HepG2 (cell line): ENCODE measurements around the gene IL1RAP. TPM values are rescaled to one million over a fixed set of nuclear protein-coding genes. Genes with fewer than 3 reads are reported as not detected.
A peak's percentile ranks its signal among the peaks of the same experiment; 100 is the strongest.

Experiments
- CCAR2 ChIP-seq: fragments of 200-400 bp; formaldehyde crosslinking; optimal IDR thresholded peaks from 2 replicates; pipeline ENCODE3; 2018; ENCODE audit warnings: low read depth, mild to moderate bottlenecking, low read length, moderate library complexity
- EEA1 ChIP-seq: sonication (generic); formaldehyde crosslinking; IDR thresholded peaks from 2 replicates; pipeline ENCODE4 v1.5.1; 2020; ENCODE audit warnings: mild to moderate bottlenecking, missing genetic modification reagents, borderline replicate concordance
- KLF15 ChIP-seq: sonication (generic); formaldehyde crosslinking; IDR thresholded peaks from 2 replicates; pipeline ENCODE4 v1.8.1; 2023; ENCODE audit warnings: borderline replicate concordance, mild to moderate bottlenecking, inconsistent platforms, missing genetic modification reagents, mixed read lengths
- MYC ChIP-seq: sonication (generic); formaldehyde crosslinking; IDR thresholded peaks from 2 replicates; pipeline ENCODE4 v1.9.0; 2021; ENCODE audit warnings: missing genetic modification reagents, borderline replicate concordance
- NFIC ChIP-seq: IDR thresholded peaks from 2 replicates; pipeline ENCODE4 v1.6.1; 2012; ENCODE audit warnings: mild to moderate bottlenecking, low read length, inconsistent platforms
- RELA ChIP-seq: sonication (generic); formaldehyde crosslinking; IDR thresholded peaks from 2 replicates; pipeline ENCODE4 v1.4.0; 2020; ENCODE audit warnings: missing genetic modification reagents
- RXRB ChIP-seq: IDR thresholded peaks from 2 replicates; pipeline ENCODE4 v1.6.1; 2016; ENCODE audit warnings: borderline replicate concordance, missing genetic modification reagents, missing compliant biosample characterization
- SUZ12 ChIP-seq: fragments of 150-350 bp; IDR thresholded peaks from 2 replicates; pipeline ENCODE4 v1.6.1; 2014; ENCODE audit warnings: low read depth, low read length
- TCF12 ChIP-seq, 2 experiments: fragments of 450-650 bp in 1 of 2; sonication (generic) in 1 of 2; formaldehyde crosslinking in 1 of 2; IDR thresholded peaks; 2 replicates each; pipeline versions ENCODE4 v1.6.1 to v1.8.0; 2017 to 2022; ENCODE audit warnings: antibody characterized with exemption in 1 of 2, mild to moderate bottlenecking in 1 of 2, missing genetic modification reagents in 1 of 2, moderate library complexity in 1 of 2
- THAP11 ChIP-seq: IDR thresholded peaks from 2 replicates; pipeline ENCODE4 v1.6.1; 2016; ENCODE audit warnings: missing biosample characterization, missing genetic modification reagents
- WIZ ChIP-seq: sonication (generic); formaldehyde crosslinking; IDR thresholded peaks from 2 replicates; pipeline ENCODE4 v1.5.1; 2020; ENCODE audit warnings: mild to moderate bottlenecking, missing genetic modification reagents
- ZIK1 ChIP-seq: sonication (generic); formaldehyde crosslinking; IDR thresholded peaks from 2 replicates; pipeline ENCODE4 v1.5.0; 2020; ENCODE audit warnings: mild to moderate bottlenecking, low read depth, missing genetic modification reagents, borderline replicate concordance
- ZNF101 ChIP-seq: sonication (generic); formaldehyde crosslinking; IDR thresholded peaks from 2 replicates; pipeline ENCODE4 v1.4.0; 2020; ENCODE audit warnings: mild to moderate bottlenecking, low read depth, missing genetic modification reagents, borderline replicate concordance
- ZNF552 ChIP-seq: sonication (generic); formaldehyde crosslinking; IDR thresholded peaks from 2 replicates; pipeline ENCODE4 v1.9.0; 2022; ENCODE audit warnings: missing genetic modification reagents, mild to moderate bottlenecking, borderline replicate concordance
- ZNF562 ChIP-seq: sonication (generic); formaldehyde crosslinking; IDR thresholded peaks from 2 replicates; pipeline ENCODE4 v1.8.0; 2022; ENCODE audit warnings: missing genetic modification reagents, borderline replicate concordance
- polyA plus RNA-seq, 8 experiments: library from polyadenylated mRNA; depleted of rRNA in 3 of 8; stranded (reverse) in 7 of 8; unstranded in 1 of 8; fragments of >200 nt; fragmentation: Illumina TruSeq in 4 of 8; extraction: Trizol in 4 of 8; gene quantifications; 2 replicates each; pipeline versions ENCODE4 v1.2.1 to v1.2.3, GENCODE V29; 2011 to 2016; ENCODE audit warnings: low read depth in 4 of 8, missing spikeins in 1 of 8, mixed read lengths in 1 of 8; ENCODE audit not compliant: insufficient read depth in 1 of 8
- total RNA-seq, 5 experiments: library from RNA; depleted of rRNA; stranded (reverse); fragments of >200 nt; fragmentation: Illumina TruSeq; extraction: Trizol; gene quantifications; 2 replicates each; pipeline ENCODE4 v1.2.3, GENCODE V29; 2016; ENCODE audit warnings: low read depth in 1 of 5
- TF ChIP-seq, protein P1 (sequence below): sonication (generic); formaldehyde crosslinking; IDR thresholded peaks from 2 replicates; pipeline ENCODE4 v1.4.0; 2020; ENCODE audit warnings: missing genetic modification reagents, borderline replicate concordance
- TF ChIP-seq, protein P2 (sequence below): sonication (generic); formaldehyde crosslinking; IDR thresholded peaks from 2 replicates; pipeline ENCODE4 v1.5.0; 2020; ENCODE audit warnings: mild to moderate bottlenecking, missing genetic modification reagents
- TF ChIP-seq, protein P3 (sequence below): IDR thresholded peaks from 2 replicates; pipeline ENCODE4 v1.4.0; 2020; ENCODE audit warnings: mild to moderate bottlenecking, missing genetic modification reagents
- TF ChIP-seq, protein P4 (sequence below): sonication (generic); IDR thresholded peaks from 2 replicates; pipeline ENCODE4 v1.6.1; 2016; ENCODE audit warnings: low read depth, borderline replicate concordance

IL1RAP gene
- total and polyA plus RNA-seq, 2 of the 13 experiments (the other 11 are each of a cell fraction or from before 2014, with no cell fraction given), result 18.3 to 54.9 TPM

DNA sequence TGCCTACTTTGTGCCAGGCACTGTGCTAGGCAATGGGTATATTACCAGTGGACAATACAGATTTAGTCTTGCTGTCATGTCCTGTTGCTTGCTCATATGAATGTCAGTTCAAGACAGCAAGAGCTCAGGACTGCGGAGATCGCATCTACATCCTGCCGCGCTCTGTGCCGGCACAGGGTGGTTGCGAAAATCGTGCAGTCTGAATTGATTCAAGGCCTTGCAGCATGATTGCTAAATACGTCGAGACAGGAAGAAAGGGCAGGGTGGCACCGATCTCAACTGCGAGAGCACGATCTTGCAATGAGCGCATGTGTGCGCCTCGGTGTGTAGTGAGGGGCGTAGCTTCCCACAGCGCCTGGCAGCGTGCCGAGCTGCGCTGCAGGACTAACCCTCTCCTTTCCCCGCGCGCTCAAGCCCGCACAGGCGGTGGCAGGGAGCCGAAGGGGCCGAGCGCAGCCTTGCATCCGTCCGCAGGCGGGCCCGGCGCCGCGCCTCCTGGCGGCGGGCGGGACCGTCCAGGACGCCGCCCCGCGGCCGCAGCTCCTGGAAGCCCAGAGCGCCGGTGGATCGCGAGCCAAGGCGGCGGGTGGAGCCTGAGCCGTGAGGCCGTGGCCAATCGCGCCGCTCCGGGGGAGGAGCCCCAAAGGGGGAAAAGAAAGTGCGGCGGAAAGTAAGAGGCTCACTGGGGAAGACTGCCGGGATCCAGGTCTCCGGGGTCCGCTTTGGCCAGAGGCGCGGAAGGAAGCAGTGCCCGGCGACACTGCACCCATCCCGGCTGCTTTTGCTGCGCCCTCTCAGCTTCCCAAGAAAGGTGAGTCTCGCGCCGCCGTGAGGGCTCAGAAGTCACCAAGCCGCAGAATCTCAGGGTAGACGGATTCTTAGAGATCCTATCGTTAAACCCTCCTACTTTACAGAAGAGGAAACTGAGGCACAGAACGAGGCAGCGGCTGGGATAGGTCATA is at the start of gene IL1RAP (continued):
- TF ChIP-seq RXRB (peak; percentile 68; the same call in 1 of the 2 replicates), KLF15 (CRISPR knock-in tag) (no peak), RELA (CRISPR knock-in tag) (peak; percentile 53; the same call in 1 of the 2 replicates), ZNF552 (CRISPR knock-in tag) (no peak; the same call in 1 of the 2 replicates), ZNF562 (CRISPR knock-in tag) (no peak), CCAR2 (no peak), MYC (CRISPR knock-in tag) (peak; percentile 92), THAP11 (CRISPR knock-in tag) (peak; percentile 69), ZIK1 (CRISPR knock-in tag) (peak; percentile 74; the same call in 1 of the 2 replicates), ZNF101 (CRISPR knock-in tag) (no peak), TCF12 (IDR thresholded peaks at IDR 0.05) (no peak), TCF12 (CRISPR knock-in tag; IDR thresholded peaks at IDR 0.05) (no peak), WIZ (CRISPR knock-in tag) (no peak), SUZ12 (no peak), NFIC (no peak), EEA1 (CRISPR knock-in tag) (0 out of 2 replicates have a peak, but pooled peaks have one; percentile 4)
- TF ChIP-seq, protein P1, sequence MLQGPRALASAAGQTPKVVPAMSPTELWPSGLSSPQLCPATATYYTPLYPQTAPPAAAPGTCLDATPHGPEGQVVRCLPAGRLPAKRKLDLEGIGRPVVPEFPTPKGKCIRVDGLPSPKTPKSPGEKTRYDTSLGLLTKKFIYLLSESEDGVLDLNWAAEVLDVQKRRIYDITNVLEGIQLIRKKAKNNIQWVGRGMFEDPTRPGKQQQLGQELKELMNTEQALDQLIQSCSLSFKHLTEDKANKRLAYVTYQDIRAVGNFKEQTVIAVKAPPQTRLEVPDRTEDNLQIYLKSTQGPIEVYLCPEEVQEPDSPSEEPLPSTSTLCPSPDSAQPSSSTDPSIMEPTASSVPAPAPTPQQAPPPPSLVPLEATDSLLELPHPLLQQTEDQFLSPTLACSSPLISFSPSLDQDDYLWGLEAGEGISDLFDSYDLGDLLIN (CRISPR knock-in tag), result no peak; the same call in 1 of the 2 replicates
- TF ChIP-seq, protein P2, sequence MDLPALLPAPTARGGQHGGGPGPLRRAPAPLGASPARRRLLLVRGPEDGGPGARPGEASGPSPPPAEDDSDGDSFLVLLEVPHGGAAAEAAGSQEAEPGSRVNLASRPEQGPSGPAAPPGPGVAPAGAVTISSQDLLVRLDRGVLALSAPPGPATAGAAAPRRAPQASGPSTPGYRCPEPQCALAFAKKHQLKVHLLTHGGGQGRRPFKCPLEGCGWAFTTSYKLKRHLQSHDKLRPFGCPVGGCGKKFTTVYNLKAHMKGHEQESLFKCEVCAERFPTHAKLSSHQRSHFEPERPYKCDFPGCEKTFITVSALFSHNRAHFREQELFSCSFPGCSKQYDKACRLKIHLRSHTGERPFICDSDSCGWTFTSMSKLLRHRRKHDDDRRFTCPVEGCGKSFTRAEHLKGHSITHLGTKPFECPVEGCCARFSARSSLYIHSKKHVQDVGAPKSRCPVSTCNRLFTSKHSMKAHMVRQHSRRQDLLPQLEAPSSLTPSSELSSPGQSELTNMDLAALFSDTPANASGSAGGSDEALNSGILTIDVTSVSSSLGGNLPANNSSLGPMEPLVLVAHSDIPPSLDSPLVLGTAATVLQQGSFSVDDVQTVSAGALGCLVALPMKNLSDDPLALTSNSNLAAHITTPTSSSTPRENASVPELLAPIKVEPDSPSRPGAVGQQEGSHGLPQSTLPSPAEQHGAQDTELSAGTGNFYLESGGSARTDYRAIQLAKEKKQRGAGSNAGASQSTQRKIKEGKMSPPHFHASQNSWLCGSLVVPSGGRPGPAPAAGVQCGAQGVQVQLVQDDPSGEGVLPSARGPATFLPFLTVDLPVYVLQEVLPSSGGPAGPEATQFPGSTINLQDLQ (CRISPR knock-in tag), result peak; percentile 59
- TF ChIP-seq, protein P3, sequence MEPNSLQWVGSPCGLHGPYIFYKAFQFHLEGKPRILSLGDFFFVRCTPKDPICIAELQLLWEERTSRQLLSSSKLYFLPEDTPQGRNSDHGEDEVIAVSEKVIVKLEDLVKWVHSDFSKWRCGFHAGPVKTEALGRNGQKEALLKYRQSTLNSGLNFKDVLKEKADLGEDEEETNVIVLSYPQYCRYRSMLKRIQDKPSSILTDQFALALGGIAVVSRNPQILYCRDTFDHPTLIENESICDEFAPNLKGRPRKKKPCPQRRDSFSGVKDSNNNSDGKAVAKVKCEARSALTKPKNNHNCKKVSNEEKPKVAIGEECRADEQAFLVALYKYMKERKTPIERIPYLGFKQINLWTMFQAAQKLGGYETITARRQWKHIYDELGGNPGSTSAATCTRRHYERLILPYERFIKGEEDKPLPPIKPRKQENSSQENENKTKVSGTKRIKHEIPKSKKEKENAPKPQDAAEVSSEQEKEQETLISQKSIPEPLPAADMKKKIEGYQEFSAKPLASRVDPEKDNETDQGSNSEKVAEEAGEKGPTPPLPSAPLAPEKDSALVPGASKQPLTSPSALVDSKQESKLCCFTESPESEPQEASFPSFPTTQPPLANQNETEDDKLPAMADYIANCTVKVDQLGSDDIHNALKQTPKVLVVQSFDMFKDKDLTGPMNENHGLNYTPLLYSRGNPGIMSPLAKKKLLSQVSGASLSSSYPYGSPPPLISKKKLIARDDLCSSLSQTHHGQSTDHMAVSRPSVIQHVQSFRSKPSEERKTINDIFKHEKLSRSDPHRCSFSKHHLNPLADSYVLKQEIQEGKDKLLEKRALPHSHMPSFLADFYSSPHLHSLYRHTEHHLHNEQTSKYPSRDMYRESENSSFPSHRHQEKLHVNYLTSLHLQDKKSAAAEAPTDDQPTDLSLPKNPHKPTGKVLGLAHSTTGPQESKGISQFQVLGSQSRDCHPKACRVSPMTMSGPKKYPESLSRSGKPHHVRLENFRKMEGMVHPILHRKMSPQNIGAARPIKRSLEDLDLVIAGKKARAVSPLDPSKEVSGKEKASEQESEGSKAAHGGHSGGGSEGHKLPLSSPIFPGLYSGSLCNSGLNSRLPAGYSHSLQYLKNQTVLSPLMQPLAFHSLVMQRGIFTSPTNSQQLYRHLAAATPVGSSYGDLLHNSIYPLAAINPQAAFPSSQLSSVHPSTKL (CRISPR knock-in tag), result peak; percentile 85
- TF ChIP-seq, protein P4, sequence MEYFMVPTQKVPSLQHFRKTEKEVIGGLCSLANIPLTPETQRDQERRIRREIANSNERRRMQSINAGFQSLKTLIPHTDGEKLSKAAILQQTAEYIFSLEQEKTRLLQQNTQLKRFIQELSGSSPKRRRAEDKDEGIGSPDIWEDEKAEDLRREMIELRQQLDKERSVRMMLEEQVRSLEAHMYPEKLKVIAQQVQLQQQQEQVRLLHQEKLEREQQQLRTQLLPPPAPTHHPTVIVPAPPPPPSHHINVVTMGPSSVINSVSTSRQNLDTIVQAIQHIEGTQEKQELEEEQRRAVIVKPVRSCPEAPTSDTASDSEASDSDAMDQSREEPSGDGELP, result no peak; the same call in 1 of the 2 replicates
